Activated naive CD4-positive, alpha-beta T cell treated with anti-CD3 and anti-CD28 coated beads, Interleukin-2, amount 50 U/mL, for 72 hours (primary cell): ENCODE measurements around the gene ALDH1B1. TPM values are rescaled to one million over a fixed set of nuclear protein-coding genes. Genes with fewer than 3 reads are reported as not detected.
"Not testable (repeated sequence)": the region's sequence is repeated elsewhere in the genome, so short reads cannot be mapped to it uniquely, and the experiment has no call there.

Source experiments
- ATAC-seq, 2 donors: fragments of 150-1000 bp; cut with Tn5 transposase; 2 replicates each; pipeline ENCODE4 v1.10.0; 2021; ENCODE audit warnings: mild to moderate bottlenecking in 2 of 2, moderate library complexity in 2 of 2
- DNase-seq, 2 donors: peaks; one replicate each; pipeline ENCODE4 v3.0.0; 2021 to 2022; ENCODE audit warnings: low spot score in 2 of 2
- H3K27ac Mint-ChIP-seq, 2 donors: one replicate each; pipeline ENCODE4 v1.8.0; 2022; ENCODE audit warnings: mild to moderate bottlenecking in 2 of 2, mixed read lengths in 2 of 2
- H3K36me3 Mint-ChIP-seq, 2 donors: one replicate each; pipeline ENCODE4 v1.8.0; 2022; ENCODE audit warnings: mixed read lengths in 2 of 2
- H3K9me3 Mint-ChIP-seq, 2 donors: one replicate each; pipeline ENCODE4 v1.8.0; 2022; ENCODE audit warnings: mixed read lengths in 2 of 2
- total RNA-seq, 2 donors: library from RNA; stranded (reverse); gene quantifications; one replicate each; pipeline ENCODE4 v1.2.3, GENCODE V29; 2022

Gene ALDH1B1
- total RNA-seq, 2 donors from 2014 or later = 13.9 to 25.7 TPM

GRCh38 chr9:38376021-38376670 is 16.4 kb upstream of the ALDH1B1 start:
- H3K36me3 Mint-ChIP-seq = no peaks in the 10 kb centered on the region
- no peak overlapping the region for H3K27ac Mint-ChIP-seq
- DNase-seq = no peak
- ATAC-seq = no peak
- H3K9me3 Mint-ChIP-seq = no peaks in the 10 kb centered on the region

GRCh38 chr9:38377336-38378083 is 15.0 kb upstream of the ALDH1B1 start:
- not testable (repeated sequence) for H3K36me3 Mint-ChIP-seq, H3K9me3 Mint-ChIP-seq, H3K27ac Mint-ChIP-seq, ATAC-seq
- DNase-seq = peak in 1 of 2 donors; percentile 4

- Mint-ChIP-seq H3K36me3 (no peaks in the 10 kb centered on the region), H3K9me3 (peaks cover 0 to 9% of the 10 kb centered on the region in 2 donors), H3K27ac (no peak overlapping the region)
- ATAC-seq = no peak
- no peak for DNase-seq
Measured at GRCh38 chr9:38380230-38380871, 12.2 kb upstream of the ALDH1B1 start.

- DNase-seq = no peak
- peaks cover 0 to 10% of the 10 kb centered on the region in 2 donors for H3K9me3 Mint-ChIP-seq
- no peak overlapping the region for H3K27ac Mint-ChIP-seq
- H3K36me3 Mint-ChIP-seq = no peaks in the 10 kb centered on the region
- no peak for ATAC-seq
Measured at GRCh38 chr9:38380872-38381534, 11.5 kb upstream of the ALDH1B1 start.

DNA sequence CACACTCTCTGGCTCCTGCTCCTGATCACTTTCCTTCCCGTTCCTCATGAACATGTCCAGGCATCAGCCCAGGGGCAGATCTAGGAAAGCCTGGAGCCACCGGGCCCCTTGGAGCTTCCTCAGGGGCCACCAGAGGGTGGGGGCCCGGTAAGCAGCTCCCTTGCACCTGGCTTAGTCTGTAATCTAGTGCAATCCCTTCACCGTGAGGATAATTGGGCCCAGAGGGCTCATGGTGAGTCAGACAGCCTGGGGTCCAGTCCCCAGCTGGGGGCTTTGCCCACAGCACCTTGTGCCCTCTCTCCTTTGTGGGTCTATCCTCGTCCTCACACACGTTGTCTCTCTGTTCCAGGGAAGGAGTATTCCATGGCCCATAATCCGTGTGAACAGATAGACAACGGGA is 10.4 kb upstream of the ALDH1B1 start:
- ATAC-seq (no peak), DNase-seq (no peak)
- Mint-ChIP-seq H3K9me3 (peaks cover 0 to 10% of the 10 kb centered on the region in 2 donors), H3K27ac (no peak overlapping the region), H3K36me3 (no peaks in the 10 kb centered on the region)

DNA sequence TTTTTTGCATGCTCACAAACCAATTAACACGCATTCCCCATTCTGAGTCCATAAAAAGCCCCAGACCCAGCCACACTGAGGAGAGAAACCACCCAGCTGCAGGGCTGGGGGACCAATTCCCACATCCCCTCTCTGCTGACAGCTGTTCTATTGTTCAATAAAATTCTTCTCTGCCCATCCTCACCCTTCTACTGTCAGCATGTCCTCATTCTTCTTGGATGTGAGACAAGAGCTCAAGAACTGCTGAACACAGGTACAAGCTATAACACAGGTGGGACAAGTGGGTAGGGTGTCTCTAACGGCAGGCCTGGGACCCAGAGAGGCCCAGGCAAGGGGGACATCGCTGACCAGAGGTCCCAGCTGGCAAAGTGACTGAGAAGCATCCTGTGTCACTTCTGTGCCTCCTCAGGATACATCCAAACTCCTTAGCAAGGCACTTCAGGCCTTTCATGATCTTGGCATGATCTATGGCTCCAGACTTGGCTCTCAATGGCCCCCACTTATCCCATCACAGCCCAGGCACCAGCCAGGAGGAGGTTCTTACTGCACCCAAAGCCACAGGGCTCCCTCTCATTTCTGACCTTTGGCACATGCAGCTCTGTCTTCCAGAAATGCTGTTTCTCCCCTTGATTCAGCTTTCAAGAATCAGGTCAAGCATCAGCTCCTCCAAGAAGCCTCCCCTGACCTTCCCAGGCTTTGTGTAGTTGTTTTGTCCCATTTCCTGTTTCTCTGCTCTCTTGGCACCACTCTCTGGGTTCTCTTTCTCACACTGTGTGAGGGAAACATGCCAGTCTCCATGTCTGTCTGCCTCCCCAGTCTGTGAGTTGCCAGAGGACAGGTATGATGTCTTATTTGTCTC is 7.3 kb upstream of the ALDH1B1 start:
- DNase-seq = no peak
- Mint-ChIP-seq H3K27ac (no peak overlapping the region), H3K9me3 (peaks cover 0 to 10% of the 10 kb centered on the region in 2 donors), H3K36me3 (no peaks in the 10 kb centered on the region)
- no peak for ATAC-seq

GRCh38 chr9:38385896-38386295 is 6.6 kb upstream of the ALDH1B1 start:
- H3K27ac Mint-ChIP-seq = no peak overlapping the region
- peaks cover 0 to 10% of the 10 kb centered on the region in 2 donors for H3K9me3 Mint-ChIP-seq
- ATAC-seq (no peak), DNase-seq (no peak)
- H3K36me3 Mint-ChIP-seq = no peaks in the 10 kb centered on the region

- Mint-ChIP-seq H3K36me3 (no peaks in the 10 kb centered on the region), H3K27ac (no peak overlapping the region), H3K9me3 (peaks cover 0 to 10% of the 10 kb centered on the region in 2 donors)
- ATAC-seq (no peak), DNase-seq (no peak)
Measured at GRCh38 chr9:38386319-38386895, 6.1 kb upstream of the ALDH1B1 start.

GRCh38 chr9:38387066-38387465 is 5.4 kb upstream of the ALDH1B1 start:
- Mint-ChIP-seq H3K36me3 (no peaks in the 10 kb centered on the region), H3K9me3 (peaks cover 0 to 10% of the 10 kb centered on the region in 2 donors), H3K27ac (no peak overlapping the region)
- no peak for DNase-seq
- ATAC-seq = no peak

DNA sequence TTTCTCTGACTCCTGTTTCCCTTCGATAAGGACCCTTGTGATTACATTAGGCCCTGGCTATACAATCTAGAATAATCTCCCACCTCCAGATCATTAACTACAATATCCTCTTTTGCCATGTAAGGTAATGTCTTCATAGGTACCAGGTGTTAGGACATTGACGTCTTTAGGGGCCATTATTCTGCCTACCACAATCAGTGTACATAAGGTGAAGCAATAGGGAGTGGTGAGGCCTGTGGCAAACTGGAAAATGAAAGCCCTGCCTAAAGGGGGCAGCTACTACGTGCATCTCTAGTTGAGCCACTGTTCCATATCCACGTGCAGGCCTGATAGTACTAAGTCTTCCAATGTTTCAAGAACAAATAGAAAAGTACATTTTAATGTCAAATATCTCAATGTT is 4.8 kb upstream of the ALDH1B1 start:
- Mint-ChIP-seq H3K27ac (no peak overlapping the region), H3K36me3 (peaks cover 0 to under 1% of the 10 kb centered on the region in 2 donors), H3K9me3 (peaks cover 0 to 10% of the 10 kb centered on the region in 2 donors)
- no peak for DNase-seq
- ATAC-seq = no peak

DNA sequence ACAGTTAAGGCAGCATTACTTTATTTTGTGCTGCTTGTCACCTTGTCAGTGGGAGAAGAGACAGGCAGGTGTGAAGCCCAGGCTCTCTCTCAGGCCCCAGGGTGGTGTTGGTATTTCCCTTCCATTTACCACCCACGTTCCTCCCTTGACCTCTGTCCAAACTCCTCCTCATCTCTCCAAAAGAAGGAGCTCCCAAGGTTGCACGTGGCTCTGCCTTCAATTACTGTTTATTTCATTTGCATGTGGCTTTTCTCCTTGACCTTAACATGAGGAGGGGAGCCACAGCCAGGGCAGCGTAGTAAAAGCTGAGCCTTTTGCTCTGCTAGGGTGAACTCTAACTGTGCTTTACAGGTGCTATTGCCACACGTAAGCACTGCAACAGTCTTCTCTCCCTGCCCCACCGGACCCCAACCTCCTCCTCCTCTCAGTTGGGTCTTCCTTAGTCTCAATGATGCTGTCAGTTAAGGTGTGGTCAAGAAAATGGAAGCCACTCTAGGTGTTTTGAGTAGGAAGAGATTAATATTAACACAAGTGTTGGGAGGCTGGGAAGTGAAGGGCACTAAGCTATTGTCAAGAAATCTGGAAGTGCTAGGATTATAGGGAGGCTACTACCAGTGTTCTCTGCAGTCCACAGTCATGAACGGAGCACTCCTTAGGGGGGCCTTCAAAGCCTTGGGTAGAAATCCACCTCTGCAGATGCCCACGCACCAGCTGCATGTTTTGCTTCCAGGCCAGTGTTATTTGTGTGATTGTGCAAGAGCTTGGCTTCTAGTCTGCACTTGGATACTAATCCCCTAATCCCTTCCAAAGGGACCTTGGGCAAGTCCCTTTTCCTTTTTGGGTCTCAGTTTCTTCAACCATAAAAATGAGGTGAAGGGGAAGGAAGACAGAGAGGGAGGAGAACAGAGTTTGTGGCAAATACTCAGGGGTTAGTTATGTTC is 3.9 kb upstream of the ALDH1B1 start:
- DNase-seq (no peak), ATAC-seq (no peak)
- Mint-ChIP-seq H3K9me3 (peaks cover 0 to 10% of the 10 kb centered on the region in 2 donors), H3K27ac (peak overlapping the region in 1 of 2 donors; percentile 48), H3K36me3 (peaks cover 0 to 6% of the 10 kb centered on the region in 2 donors)

- ATAC-seq = no peak
- no peak for DNase-seq
- Mint-ChIP-seq H3K9me3 (peaks cover 0 to 10% of the 10 kb centered on the region in 2 donors), H3K36me3 (peaks cover 0 to 6% of the 10 kb centered on the region in 2 donors), H3K27ac (no peak overlapping the region)
Measured at GRCh38 chr9:38389313-38389712, 3.2 kb upstream of the ALDH1B1 start.

GRCh38 chr9:38390442-38390841 is 2.1 kb upstream of the ALDH1B1 start:
- Mint-ChIP-seq H3K9me3 (peaks cover 0 to under 1% of the 10 kb centered on the region in 2 donors), H3K36me3 (peaks cover 7 to 13% of the 10 kb centered on the region in 2 donors), H3K27ac (no peak overlapping the region)
- no peak for ATAC-seq
- no peak for DNase-seq

DNA sequence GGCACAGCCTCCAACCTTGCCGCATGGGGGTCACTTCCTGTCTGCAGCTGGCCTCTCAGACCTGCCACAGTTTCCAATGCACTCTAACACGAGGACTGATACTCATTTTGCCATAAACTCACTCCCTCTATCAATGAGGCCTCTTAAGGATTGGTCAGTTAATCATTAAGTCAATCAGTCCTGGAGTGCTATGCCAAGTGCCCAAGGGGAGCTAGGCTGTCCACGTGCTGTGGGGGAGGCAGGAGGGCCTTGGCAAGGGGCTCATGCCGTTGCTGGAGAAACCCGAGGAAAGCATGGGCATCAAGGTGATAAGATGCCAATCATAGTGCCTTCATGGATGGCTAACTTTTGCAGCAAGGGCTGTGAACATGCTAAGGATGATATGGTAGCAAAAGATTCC is 1.7 kb upstream of the ALDH1B1 start:
- no peak for DNase-seq
- peaks cover 11 to 15% of the 10 kb centered on the region in 2 donors for H3K36me3 Mint-ChIP-seq
- H3K27ac Mint-ChIP-seq = no peak overlapping the region
- no peaks in the 10 kb centered on the region for H3K9me3 Mint-ChIP-seq
- ATAC-seq = no peak
